ENCODE results near the gene PXT1.

Gene PXT1

DNA sequence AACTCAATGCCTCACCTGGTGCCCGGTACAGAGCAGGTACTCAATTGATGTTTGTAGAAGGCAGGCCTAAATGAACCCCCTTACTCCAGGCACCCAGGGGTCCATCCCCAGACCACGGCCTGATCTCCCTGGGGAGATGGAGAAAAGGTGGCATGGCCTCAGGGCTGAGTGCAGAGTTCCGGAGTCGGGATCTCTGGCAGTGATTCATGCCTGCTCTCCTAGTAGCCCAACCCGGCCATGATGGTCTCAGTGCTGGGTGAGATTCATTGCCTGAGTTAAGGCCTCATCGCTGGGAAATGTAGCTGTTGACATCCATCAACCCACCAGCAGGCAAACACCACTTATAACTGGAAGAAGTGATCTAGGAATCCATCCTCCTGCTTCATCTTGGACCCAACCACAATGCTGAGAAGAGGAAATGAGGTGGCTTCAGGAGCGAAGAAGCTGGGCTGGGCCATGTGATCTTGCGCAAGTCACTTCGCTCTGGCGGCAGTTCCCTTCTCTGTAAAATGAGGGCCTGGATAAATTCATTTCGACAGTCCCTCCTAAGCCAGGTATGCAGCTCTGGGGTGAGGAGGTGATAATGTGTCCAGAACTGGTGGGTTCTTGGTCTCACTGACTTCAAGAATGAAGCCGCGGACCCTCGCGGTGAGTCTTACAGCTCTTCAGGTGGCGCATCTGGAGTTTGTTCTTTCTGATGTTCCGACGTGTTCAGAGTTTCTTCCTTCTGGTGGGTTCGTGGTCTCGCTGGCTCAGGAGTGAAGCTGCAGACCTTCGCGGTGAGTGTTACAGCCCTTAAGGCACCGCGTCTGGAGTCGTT, 79.9 kb downstream of the PXT1 start:
- Mint-ChIP-seq H3K36me3 (ENCODE audit: low read depth) (no peaks in the 10 kb centered on the region), H3K4me3 (no peak overlapping the region), H3K27ac (no peak overlapping the region), H3K9me3 (no peaks in the 10 kb centered on the region), H3K4me1 (peaks cover 8% of the 10 kb centered on the region), H3K27me3 (ENCODE audit: low read depth, poor library complexity) (peaks cover 24% of the 10 kb centered on the region)
- DNase-seq: no peak
- no peak for TF ChIP-seq CTCF (IDR thresholded peaks at IDR 0.05)

DNA sequence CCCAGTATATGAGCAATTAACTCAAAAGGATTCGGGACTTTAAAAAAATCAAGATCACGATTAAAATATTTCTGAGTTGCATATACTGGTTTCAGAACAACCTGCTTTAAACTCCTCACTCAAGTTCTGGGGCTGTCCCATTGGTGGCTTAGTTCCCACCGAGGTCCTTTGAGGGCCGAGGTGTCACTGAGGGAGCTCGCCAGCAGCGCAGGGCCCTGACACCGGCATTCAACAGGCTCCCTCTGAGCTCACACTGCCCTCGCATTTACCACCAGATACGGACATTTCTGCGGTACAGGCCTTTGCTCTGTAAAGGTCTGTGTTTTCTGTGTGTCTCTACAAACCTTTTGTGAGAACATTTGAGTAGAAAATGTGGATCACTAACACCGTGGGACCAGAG, 81.6 kb downstream of the PXT1 start:
- no peak for TF ChIP-seq CTCF (IDR thresholded peaks at IDR 0.05)
- H3K27ac Mint-ChIP-seq: no peak overlapping the region
- peaks cover 21% of the 10 kb centered on the region for H3K27me3 Mint-ChIP-seq (ENCODE audit: low read depth, poor library complexity)
- no peak for DNase-seq
- no peaks in the 10 kb centered on the region for H3K36me3 Mint-ChIP-seq (ENCODE audit: low read depth)
- no peaks in the 10 kb centered on the region for H3K9me3 Mint-ChIP-seq
- no peak overlapping the region for H3K4me3 Mint-ChIP-seq
- peaks cover 8% of the 10 kb centered on the region for H3K4me1 Mint-ChIP-seq

GRCh38 chr6:36360241-36361054, 82.2 kb downstream of the PXT1 start:
- Mint-ChIP-seq H3K27me3 (ENCODE audit: low read depth, poor library complexity) (peaks cover 21% of the 10 kb centered on the region), H3K27ac (no peak overlapping the region), H3K4me3 (no peak overlapping the region), H3K9me3 (no peaks in the 10 kb centered on the region), H3K4me1 (peaks cover 8% of the 10 kb centered on the region), H3K36me3 (ENCODE audit: low read depth) (no peaks in the 10 kb centered on the region)
- peak; percentile 65 for TF ChIP-seq CTCF (IDR thresholded peaks at IDR 0.05)
- peak; percentile 81 for DNase-seq

DNA sequence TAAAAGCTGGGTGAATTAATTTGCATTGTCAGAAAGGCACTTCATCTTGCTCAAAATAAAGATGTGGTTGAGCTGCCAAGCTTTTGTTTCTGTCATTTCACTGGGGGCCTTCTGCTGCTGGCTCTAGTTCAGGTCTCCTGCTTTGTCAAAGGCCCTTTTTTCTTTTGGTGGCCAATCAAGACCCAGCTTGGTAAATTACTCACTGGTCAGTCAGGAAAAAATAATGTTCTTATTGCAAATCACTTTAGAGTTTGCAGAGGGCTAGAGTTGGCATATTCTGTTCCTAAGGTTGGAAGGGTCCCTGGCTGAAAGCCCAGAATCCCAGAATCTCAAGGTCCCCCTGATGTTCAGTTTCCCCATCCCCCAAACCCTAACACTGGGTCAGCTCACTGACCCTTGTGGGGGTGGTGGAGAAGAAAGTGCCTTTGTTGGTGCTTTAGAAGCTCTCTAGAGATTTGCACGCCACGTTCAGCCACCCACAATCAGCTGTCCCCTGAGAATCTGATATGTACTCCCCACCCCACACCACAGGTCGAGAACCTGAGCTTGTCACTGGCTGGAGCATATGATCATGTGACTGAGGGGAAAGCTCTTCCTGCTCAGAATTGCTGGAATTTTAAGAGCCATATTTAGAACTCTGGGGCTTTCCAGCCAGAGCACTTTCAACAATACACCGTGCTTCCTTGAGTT, 84.3 kb downstream of the PXT1 start:
- Mint-ChIP-seq H3K9me3 (peaks cover 7% of the 10 kb centered on the region), H3K4me3 (no peak overlapping the region), H3K4me1 (peaks cover 8% of the 10 kb centered on the region), H3K27me3 (ENCODE audit: low read depth, poor library complexity) (peaks cover 18% of the 10 kb centered on the region), H3K36me3 (ENCODE audit: low read depth) (no peaks in the 10 kb centered on the region), H3K27ac (no peak overlapping the region)
- no peak for TF ChIP-seq CTCF (IDR thresholded peaks at IDR 0.05)
- no peak for DNase-seq

DNA sequence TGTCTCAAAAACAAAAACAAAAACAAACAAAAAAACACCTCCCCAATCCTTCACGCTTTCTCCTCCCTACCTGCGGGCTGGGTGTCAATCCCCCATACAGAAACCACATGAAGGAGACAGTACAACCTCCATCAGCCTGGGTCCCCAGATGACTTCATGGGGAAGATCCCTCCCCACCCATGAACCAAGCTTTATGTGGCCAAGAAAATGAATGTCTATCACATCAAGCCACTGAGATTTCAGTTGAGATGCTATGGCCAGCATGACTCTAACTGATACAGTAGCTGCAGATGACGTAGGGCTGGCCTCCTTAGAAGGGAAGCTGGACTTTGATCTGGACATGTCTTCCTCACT, 84.8 kb downstream of the PXT1 start:
- Mint-ChIP-seq H3K4me3 (no peak overlapping the region), H3K9me3 (peaks cover 13% of the 10 kb centered on the region), H3K27ac (no peak overlapping the region), H3K27me3 (ENCODE audit: low read depth, poor library complexity) (peaks cover 15% of the 10 kb centered on the region), H3K4me1 (peaks cover 8% of the 10 kb centered on the region), H3K36me3 (ENCODE audit: low read depth) (no peaks in the 10 kb centered on the region)
- no peak for DNase-seq
- no peak for TF ChIP-seq CTCF (IDR thresholded peaks at IDR 0.05)
